DOHH2 (cell line): ENCODE measurements around the gene PASD1.

Experiments
- H3F3A ChIP-seq: fragments of 200-600 bp; sonication (generic), shearing (Covaris generic); 2 replicates; pipeline ENCODE4 v1.6.0; 2016; ENCODE audit warnings: antibody characterized with exemption, mild to moderate bottlenecking; ENCODE audit not compliant: control insufficient read depth, insufficient read depth
- H3K27ac ChIP-seq: fragments of 200-600 bp; sonication (generic); 2 replicates; pipeline ENCODE4 v1.5.1; 2014; ENCODE audit warnings: low read depth, mild to moderate bottlenecking, low read length, moderate library complexity
- H3K27me3 ChIP-seq: fragments of 200-600 bp; sonication (generic); 2 replicates; pipeline ENCODE4 v1.6.1; 2014; ENCODE audit warnings: mild to moderate bottlenecking, low read length, mixed read lengths; ENCODE audit not compliant: control insufficient read depth
- H3K36me3 ChIP-seq: fragments of 200-600 bp; sonication (generic); 2 replicates; pipeline ENCODE4 v1.6.1; 2014; ENCODE audit warnings: mild to moderate bottlenecking, low read length, moderate library complexity, mixed read lengths; ENCODE audit not compliant: control insufficient read depth
- H3K4me1 ChIP-seq: fragments of 200-600 bp; sonication (generic); 2 replicates; pipeline ENCODE4 v1.6.1; 2014; ENCODE audit warnings: mild to moderate bottlenecking, low read length, mixed read lengths; ENCODE audit not compliant: control insufficient read depth
- H3K4me2 ChIP-seq: fragments of 200-600 bp; sonication (generic); 2 replicates; pipeline ENCODE4 v1.6.0; 2014; ENCODE audit warnings: mild to moderate bottlenecking, low read length, moderate library complexity
- H3K4me3 ChIP-seq: fragments of 200-600 bp; sonication (generic); 2 replicates; pipeline ENCODE4 v1.5.1; 2014; ENCODE audit warnings: mild to moderate bottlenecking, low read length, mixed read lengths
- H3K79me2 ChIP-seq: fragments of 200-600 bp; sonication (generic); 2 replicates; pipeline ENCODE4 v1.6.1; 2014; ENCODE audit warnings: mild to moderate bottlenecking, low read length, mixed read lengths; ENCODE audit not compliant: control insufficient read depth
- H3K9me2 ChIP-seq: fragments of 200-600 bp; sonication (generic); replicated peaks from 2 replicates; pipeline ENCODE4 v1.6.1; 2014; ENCODE audit warnings: mild to moderate bottlenecking, low read length, mixed read lengths; ENCODE audit not compliant: control insufficient read depth
- H3K9me3 ChIP-seq: fragments of 200-600 bp; sonication (generic); 2 replicates; pipeline ENCODE4 v1.6.1; 2014; ENCODE audit warnings: antibody characterized with exemption, low read length, mixed read lengths; ENCODE audit not compliant: control insufficient read depth, insufficient read depth
- H4K20me1 ChIP-seq: fragments of 200-600 bp; sonication (generic); 2 replicates; pipeline ENCODE4 v1.6.0; 2014; ENCODE audit warnings: low read depth, mild to moderate bottlenecking, antibody characterized with exemption, low read length, moderate library complexity; ENCODE audit not compliant: control insufficient read depth, insufficient read depth
- EZH2phosphoT487 ChIP-seq: fragments of 200-600 bp; sonication (generic); IDR thresholded peaks from 2 replicates; pipeline ENCODE4 v1.6.1; 2017; ENCODE audit warnings: borderline replicate concordance, mild to moderate bottlenecking, antibody characterized with exemption, low read length, moderate library complexity, mixed read lengths
- TF ChIP-seq, protein P1 (sequence below): fragments of 200-600 bp; sonication (generic); IDR thresholded peaks from one replicate; pipeline ENCODE4 v1.5.1; 2014; ENCODE audit warnings: antibody characterized with exemption, mild to moderate bottlenecking, low read depth, low read length; ENCODE audit not compliant: poor library complexity, severe bottlenecking

Gene PASD1

DNA sequence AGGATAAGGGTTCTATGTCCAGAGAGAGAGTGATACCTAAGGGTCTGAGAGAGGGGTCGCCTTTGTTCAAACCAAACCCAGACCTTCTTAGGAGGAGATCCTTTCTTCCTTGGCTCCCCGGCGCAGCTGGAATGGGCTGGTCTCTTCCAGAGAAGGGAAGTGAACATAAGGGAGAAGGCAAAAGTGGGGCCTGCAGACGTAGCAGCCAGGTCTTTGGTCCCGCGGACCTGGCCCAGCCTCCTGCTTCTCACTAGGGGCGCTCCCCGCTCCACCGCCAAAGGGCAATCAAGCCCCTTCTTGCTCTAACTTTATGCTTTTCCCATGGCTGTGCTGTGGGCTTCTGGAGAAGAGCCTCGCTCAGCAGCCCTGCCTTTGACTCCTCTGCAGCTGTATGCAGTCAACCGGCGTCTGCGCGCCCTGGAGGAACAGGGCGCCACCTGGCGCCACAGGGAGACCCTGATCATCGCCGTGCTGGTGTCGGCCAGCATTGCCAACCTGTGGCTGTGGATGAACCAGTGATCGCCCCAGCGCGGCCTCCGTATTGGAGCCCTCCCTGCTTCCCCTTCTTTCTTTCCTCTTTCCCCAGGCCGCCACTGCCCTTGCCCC is 158.9 kb downstream of the PASD1 start:
- no peaks in the 10 kb centered on the region for H4K20me1 ChIP-seq
- no peaks in the 10 kb centered on the region for H3K27me3 ChIP-seq
- H3K79me2 ChIP-seq = no peaks in the 10 kb centered on the region
- H3K9me2 ChIP-seq = no peaks in the 10 kb centered on the region
- H3K4me1 ChIP-seq = no peaks in the 10 kb centered on the region
- no peaks in the 10 kb centered on the region for H3K36me3 ChIP-seq
- no peak overlapping the region for H3K4me2 ChIP-seq
- H3K9me3 ChIP-seq = no peaks in the 10 kb centered on the region
- H3K4me3 ChIP-seq = no peak overlapping the region
- no peak overlapping the region for H3K27ac ChIP-seq
- no peaks in the 10 kb centered on the region for H3F3A ChIP-seq
- TF ChIP-seq EZH2phosphoT487 = no peak
- TF ChIP-seq, protein P1, sequence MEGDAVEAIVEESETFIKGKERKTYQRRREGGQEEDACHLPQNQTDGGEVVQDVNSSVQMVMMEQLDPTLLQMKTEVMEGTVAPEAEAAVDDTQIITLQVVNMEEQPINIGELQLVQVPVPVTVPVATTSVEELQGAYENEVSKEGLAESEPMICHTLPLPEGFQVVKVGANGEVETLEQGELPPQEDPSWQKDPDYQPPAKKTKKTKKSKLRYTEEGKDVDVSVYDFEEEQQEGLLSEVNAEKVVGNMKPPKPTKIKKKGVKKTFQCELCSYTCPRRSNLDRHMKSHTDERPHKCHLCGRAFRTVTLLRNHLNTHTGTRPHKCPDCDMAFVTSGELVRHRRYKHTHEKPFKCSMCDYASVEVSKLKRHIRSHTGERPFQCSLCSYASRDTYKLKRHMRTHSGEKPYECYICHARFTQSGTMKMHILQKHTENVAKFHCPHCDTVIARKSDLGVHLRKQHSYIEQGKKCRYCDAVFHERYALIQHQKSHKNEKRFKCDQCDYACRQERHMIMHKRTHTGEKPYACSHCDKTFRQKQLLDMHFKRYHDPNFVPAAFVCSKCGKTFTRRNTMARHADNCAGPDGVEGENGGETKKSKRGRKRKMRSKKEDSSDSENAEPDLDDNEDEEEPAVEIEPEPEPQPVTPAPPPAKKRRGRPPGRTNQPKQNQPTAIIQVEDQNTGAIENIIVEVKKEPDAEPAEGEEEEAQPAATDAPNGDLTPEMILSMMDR = no peak

DNA sequence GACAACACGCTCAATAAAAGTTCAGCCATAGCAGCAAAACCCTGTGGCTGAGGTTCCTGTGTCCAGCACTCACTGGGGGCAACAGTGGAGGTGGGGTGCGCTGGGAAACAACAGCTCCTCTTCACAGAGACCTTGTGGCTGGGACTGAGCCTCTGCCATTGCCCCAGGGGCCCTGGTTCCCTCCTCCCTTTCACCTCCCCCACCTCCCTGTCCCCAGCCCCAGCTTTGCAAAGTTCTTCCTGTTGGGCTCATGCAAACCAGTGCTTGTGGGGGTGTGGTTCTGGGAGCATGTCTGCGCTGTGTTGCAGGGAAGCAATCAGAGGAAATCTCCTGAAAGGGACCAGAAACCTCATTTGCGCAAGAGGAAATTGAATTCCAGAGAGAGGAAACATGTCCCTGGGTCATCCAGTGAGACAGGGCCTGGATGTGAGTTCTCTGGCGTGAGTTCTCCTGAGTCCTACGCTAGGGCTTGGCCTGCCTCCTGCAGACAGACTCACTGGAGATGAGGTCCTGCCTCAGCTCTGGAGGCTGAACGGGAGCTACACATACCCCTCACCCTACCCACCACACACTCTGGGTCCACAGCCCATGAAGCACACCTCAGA is 159.8 kb downstream of the PASD1 start:
- Histone ChIP-seq H3K4me2 (no peak overlapping the region), H3K27ac (no peak overlapping the region), H3K4me3 (no peak overlapping the region), H3K79me2 (no peaks in the 10 kb centered on the region), H3K36me3 (no peaks in the 10 kb centered on the region), H3K4me1 (no peaks in the 10 kb centered on the region), H4K20me1 (no peaks in the 10 kb centered on the region), H3K9me3 (no peaks in the 10 kb centered on the region), H3K27me3 (no peaks in the 10 kb centered on the region), H3F3A (no peaks in the 10 kb centered on the region), H3K9me2 (no peaks in the 10 kb centered on the region)
- TF ChIP-seq, protein P1 = no peak

DNA sequence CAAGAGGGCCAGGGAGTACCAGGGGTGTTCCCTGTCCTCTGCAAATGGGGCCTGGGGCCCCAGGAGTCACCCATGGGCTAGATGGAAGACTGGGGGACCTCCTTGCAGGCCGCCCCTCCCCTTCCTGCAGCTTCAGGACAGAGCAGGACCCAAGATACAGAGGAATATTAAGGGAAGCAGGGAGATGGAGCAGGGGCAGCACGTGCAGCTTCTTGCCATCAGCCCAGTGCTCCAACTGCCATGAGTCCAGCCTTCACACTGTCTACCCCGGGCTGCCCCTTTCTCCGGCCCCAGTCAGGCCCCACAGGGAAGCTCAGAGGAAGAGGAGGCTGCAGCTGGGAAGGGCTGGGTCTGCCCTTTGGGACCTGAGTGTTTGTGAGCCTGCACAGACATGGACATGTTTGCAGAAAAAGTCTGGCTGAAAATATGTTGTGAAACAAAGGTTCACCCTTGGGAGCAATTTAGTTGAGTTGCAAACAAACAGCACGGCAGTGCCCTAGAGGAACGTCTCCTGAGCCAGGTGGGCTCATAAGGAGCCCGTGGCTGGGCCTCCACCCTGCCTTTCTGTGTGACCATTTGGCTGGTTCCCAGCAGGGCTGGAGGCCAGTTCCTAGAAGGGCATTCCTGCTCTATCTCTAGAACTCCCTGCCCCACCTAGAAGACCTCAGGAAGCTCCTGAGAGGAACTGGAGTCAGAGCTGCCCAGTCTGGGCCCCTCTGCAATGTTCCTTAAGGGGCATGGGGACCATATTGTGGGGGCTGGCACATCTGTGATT is 161.3 kb downstream of the PASD1 start:
- no peaks in the 10 kb centered on the region for H3K9me2 ChIP-seq
- no peak overlapping the region for H3K27ac ChIP-seq
- no peaks in the 10 kb centered on the region for H3K36me3 ChIP-seq
- H3F3A ChIP-seq = no peaks in the 10 kb centered on the region
- TF ChIP-seq EZH2phosphoT487 = no peak
- TF ChIP-seq, protein P1 = no peak
- H3K4me1 ChIP-seq = no peaks in the 10 kb centered on the region
- H3K79me2 ChIP-seq = no peaks in the 10 kb centered on the region
- no peaks in the 10 kb centered on the region for H3K27me3 ChIP-seq
- no peak overlapping the region for H3K4me2 ChIP-seq
- no peaks in the 10 kb centered on the region for H3K9me3 ChIP-seq
- no peaks in the 10 kb centered on the region for H4K20me1 ChIP-seq
- no peak overlapping the region for H3K4me3 ChIP-seq
